ENCODE measurements around the gene ABHD8.

DNA sequence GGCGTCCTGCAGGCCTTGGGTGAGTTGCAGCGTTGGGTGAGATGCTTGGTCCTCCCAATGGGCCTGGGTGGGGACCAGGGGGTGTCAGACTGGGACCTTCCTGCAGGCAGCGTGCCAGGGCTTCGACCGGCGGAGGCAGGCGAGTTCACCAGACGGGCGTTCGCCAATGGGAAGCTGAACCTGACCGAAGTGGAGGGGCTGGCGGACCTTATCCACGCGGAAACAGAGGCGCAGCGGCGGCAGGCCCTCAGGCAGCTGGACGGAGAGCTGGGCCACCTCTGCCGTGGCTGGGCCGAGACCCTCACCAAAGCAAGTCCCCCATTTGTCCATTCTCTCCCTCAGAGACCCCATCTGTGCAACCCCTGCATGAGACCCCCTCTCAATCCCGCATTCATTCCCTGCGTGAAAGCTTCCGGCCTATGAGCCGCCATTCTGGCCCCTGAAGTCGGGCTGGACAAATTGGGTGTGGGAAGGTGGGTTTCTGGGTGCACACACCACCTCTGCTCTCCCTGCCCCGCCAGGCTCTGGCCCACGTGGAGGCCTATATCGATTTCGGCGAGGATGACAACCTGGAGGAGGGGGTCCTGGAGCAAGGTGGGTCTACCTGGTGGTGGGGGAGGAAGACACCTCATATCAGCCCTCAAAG lies 35.3 kb upstream of the ABHD8 start:
- TF ChIP-seq, protein P1, sequence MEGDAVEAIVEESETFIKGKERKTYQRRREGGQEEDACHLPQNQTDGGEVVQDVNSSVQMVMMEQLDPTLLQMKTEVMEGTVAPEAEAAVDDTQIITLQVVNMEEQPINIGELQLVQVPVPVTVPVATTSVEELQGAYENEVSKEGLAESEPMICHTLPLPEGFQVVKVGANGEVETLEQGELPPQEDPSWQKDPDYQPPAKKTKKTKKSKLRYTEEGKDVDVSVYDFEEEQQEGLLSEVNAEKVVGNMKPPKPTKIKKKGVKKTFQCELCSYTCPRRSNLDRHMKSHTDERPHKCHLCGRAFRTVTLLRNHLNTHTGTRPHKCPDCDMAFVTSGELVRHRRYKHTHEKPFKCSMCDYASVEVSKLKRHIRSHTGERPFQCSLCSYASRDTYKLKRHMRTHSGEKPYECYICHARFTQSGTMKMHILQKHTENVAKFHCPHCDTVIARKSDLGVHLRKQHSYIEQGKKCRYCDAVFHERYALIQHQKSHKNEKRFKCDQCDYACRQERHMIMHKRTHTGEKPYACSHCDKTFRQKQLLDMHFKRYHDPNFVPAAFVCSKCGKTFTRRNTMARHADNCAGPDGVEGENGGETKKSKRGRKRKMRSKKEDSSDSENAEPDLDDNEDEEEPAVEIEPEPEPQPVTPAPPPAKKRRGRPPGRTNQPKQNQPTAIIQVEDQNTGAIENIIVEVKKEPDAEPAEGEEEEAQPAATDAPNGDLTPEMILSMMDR (IDR thresholded peaks at IDR 0.05; ENCODE audit: low read depth, low read length) = no peak
- TF ChIP-seq, protein P2, sequence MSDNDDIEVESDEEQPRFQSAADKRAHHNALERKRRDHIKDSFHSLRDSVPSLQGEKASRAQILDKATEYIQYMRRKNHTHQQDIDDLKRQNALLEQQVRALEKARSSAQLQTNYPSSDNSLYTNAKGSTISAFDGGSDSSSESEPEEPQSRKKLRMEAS (IDR thresholded peaks at IDR 0.05; ENCODE audit: low read depth, low read length) = no peak
- TF ChIP-seq POLR2A (IDR thresholded peaks at IDR 0.05; ENCODE audit: extremely low read depth, insufficient read length) = no peak
- no peak for TF ChIP-seq MYC (IDR thresholded peaks at IDR 0.05; ENCODE audit: low read depth, low read length)

All from NB4 (cell line).